WTC11 (cell line): ENCODE results near the gene NLRP2B. TPM values are rescaled to one million over a fixed set of nuclear protein-coding genes. Genes with fewer than 3 reads are reported as not detected.

Experiments used
- ATAC-seq: fragments of 200-7000 bp; cut with Tn5 transposase; 2 replicates; pipeline ENCODE4 v1.10.0; 2021; ENCODE audit warnings: mild to moderate bottlenecking, moderate library complexity
- CTCF ChIA-PET: fragments of 300-600 bp; sonication (Branson Sonifier 250); formaldehyde crosslinking; loops from one replicate; lab custom pipeline; 2021; ENCODE audit warnings: antibody characterized with exemption; lab: Charles Lee
- POLR2A ChIA-PET: fragments of 350-600 bp; sonication (Branson Sonifier 250); formaldehyde crosslinking; loops from one replicate; lab custom pipeline; 2021; ENCODE audit warnings: antibody characterized with exemption; lab: Charles Lee
- DNase-seq: peaks from one replicate; pipeline ENCODE4 v3.0.0; 2021; ENCODE audit warnings: low spot score
- H3K27ac Mint-ChIP-seq: 2 replicates; pipeline ENCODE4 v1.8.0; 2021; ENCODE audit warnings: mixed read lengths
- H3K27me3 Mint-ChIP-seq: 2 replicates; pipeline ENCODE4 v1.8.0; 2021; ENCODE audit warnings: low read depth, mild to moderate bottlenecking, moderate library complexity, mixed read lengths
- H3K36me3 Mint-ChIP-seq: 2 replicates; pipeline ENCODE4 v1.8.0; 2021; ENCODE audit warnings: mixed read lengths
- H3K4me1 Mint-ChIP-seq: 2 replicates; pipeline ENCODE4 v1.8.0; 2022; ENCODE audit warnings: mixed read lengths
- H3K4me3 Mint-ChIP-seq: 2 replicates; pipeline ENCODE4 v1.8.0; 2021; ENCODE audit warnings: mild to moderate bottlenecking, moderate library complexity, mixed read lengths
- H3K9me3 Mint-ChIP-seq: 2 replicates; pipeline ENCODE4 v1.8.0; 2021; ENCODE audit warnings: mixed read lengths
- AFF4 ChIP-seq: sonication (generic); formaldehyde crosslinking; IDR thresholded peaks from 2 replicates; pipeline ENCODE4 v1.8.1; 2023; ENCODE audit warnings: mild to moderate bottlenecking, missing genetic modification reagents, borderline replicate concordance
- AR ChIP-seq: fragments of 250-450 bp; sonication (Bioruptor Pico); IDR thresholded peaks from 2 replicates; pipeline ENCODE4 v1.9.0; 2021; ENCODE audit warnings: mild to moderate bottlenecking
- ARID4B ChIP-seq: sonication (generic); formaldehyde crosslinking; IDR thresholded peaks from 2 replicates; pipeline ENCODE4 v1.8.0; 2023; ENCODE audit warnings: missing genetic modification reagents, mild to moderate bottlenecking, borderline replicate concordance
- ATF1 ChIP-seq: sonication (generic); formaldehyde crosslinking; IDR thresholded peaks from 2 replicates; pipeline ENCODE4 v1.8.1; 2023; ENCODE audit warnings: mild to moderate bottlenecking, moderate library complexity, missing genetic modification reagents
- CBFB ChIP-seq: sonication (generic); formaldehyde crosslinking; IDR thresholded peaks from 2 replicates; pipeline ENCODE4 v1.8.1; 2022; ENCODE audit warnings: mild to moderate bottlenecking, low read depth, missing genetic modification reagents
- CTCF ChIP-seq: fragments of 200-600 bp; IDR thresholded peaks from 2 replicates; pipeline ENCODE4 v1.8.0; 2022; ENCODE audit warnings: antibody characterized with exemption
- E2F1 ChIP-seq: sonication (generic); formaldehyde crosslinking; IDR thresholded peaks from 2 replicates; pipeline ENCODE4 v1.8.0; 2022; ENCODE audit warnings: mild to moderate bottlenecking, missing genetic modification reagents
- ETV6 ChIP-seq: sonication (generic); formaldehyde crosslinking; IDR thresholded peaks from 2 replicates; pipeline ENCODE4 v1.8.1; 2022; ENCODE audit warnings: mild to moderate bottlenecking, missing genetic modification reagents
- FOXK1 ChIP-seq: sonication (generic); formaldehyde crosslinking; IDR thresholded peaks from 2 replicates; pipeline ENCODE4 v1.8.0; 2022; ENCODE audit warnings: mild to moderate bottlenecking, moderate library complexity, missing genetic modification reagents
- MAX ChIP-seq: sonication (generic); formaldehyde crosslinking; IDR thresholded peaks from 2 replicates; pipeline ENCODE4 v1.8.0; 2022; ENCODE audit warnings: mild to moderate bottlenecking, missing genetic modification reagents
- NFYB ChIP-seq: sonication (generic); formaldehyde crosslinking; conservative IDR thresholded peaks from 2 replicates; pipeline ENCODE4 v1.8.0; 2022; ENCODE audit warnings: low read depth, missing genetic modification reagents
- NR3C1 ChIP-seq: sonication (generic); formaldehyde crosslinking; conservative IDR thresholded peaks from 2 replicates; pipeline ENCODE4 v1.8.1; 2023; ENCODE audit warnings: low read depth, mild to moderate bottlenecking, missing genetic modification reagents
- PREB ChIP-seq: sonication (generic); formaldehyde crosslinking; IDR thresholded peaks from 2 replicates; pipeline ENCODE4 v1.8.1; 2022; ENCODE audit warnings: mild to moderate bottlenecking, missing genetic modification reagents, moderate library complexity, borderline replicate concordance
- ZNF138 ChIP-seq: sonication (generic); formaldehyde crosslinking; conservative IDR thresholded peaks from 2 replicates; pipeline ENCODE4 v1.8.1; 2022; ENCODE audit warnings: mild to moderate bottlenecking, moderate library complexity, missing genetic modification reagents
- ZNF512 ChIP-seq: sonication (generic); formaldehyde crosslinking; IDR thresholded peaks from 2 replicates; pipeline ENCODE4 v1.8.1; 2022; ENCODE audit warnings: missing genetic modification reagents, borderline replicate concordance
- total RNA-seq: library from RNA; stranded (reverse); gene quantifications from 3 replicates; pipeline ENCODE4 v1.2.3, GENCODE V29; 2021

Gene NLRP2B
- total RNA-seq, 1 experiment from 2014 or later = not detected

- TF ChIP-seq CBFB = no peak
- TF ChIP-seq ATF1 = no peak
These were observed 10.1 kb downstream of the NLRP2B start (continued) for GRCh38 chrX:57669961-57670360.

GRCh38 chrX:57667010-57667409 lies 13.1 kb downstream of the NLRP2B start:
- ChIA-PET CTCF (no interaction called here), POLR2A (no interaction called here)
- peaks cover 8% of the 10 kb centered on the region for H3K36me3 Mint-ChIP-seq
- no peak for TF ChIP-seq ARID4B (CRISPR knock-in tag)
- no peak for TF ChIP-seq NFYB (CRISPR knock-in tag)
- no peak for TF ChIP-seq ETV6 (CRISPR knock-in tag)
- H3K4me1 Mint-ChIP-seq = peaks cover 5% of the 10 kb centered on the region; the same call in 1 of the 2 replicates
- ATAC-seq (no peak), DNase-seq (no peak)
- no peak overlapping the region for H3K4me3 Mint-ChIP-seq
- H3K27me3 Mint-ChIP-seq = no peaks in the 10 kb centered on the region
- no peak overlapping the region for H3K27ac Mint-ChIP-seq
- H3K9me3 Mint-ChIP-seq = peaks cover 26% of the 10 kb centered on the region

- Mint-ChIP-seq H3K9me3 (peaks cover 27% of the 10 kb centered on the region), H3K27ac (no peak overlapping the region), H3K27me3 (peaks cover 3% of the 10 kb centered on the region; the same call in 1 of the 2 replicates), H3K36me3 (peaks cover 27% of the 10 kb centered on the region), H3K4me3 (no peak overlapping the region), H3K4me1 (peaks cover 23% of the 10 kb centered on the region)
- no peak for ATAC-seq
- DNase-seq = no peak
- POLR2A ChIA-PET = no interaction called here
- CTCF ChIA-PET = no interaction called here
- TF ChIP-seq ZNF512 (CRISPR knock-in tag) = no peak
- TF ChIP-seq NFYB (CRISPR knock-in tag) = no peak
- no peak for TF ChIP-seq FOXK1
- TF ChIP-seq AFF4 = no peak
- no peak for TF ChIP-seq PREB (CRISPR knock-in tag)
- TF ChIP-seq NR3C1 (CRISPR knock-in tag) = no peak
- no peak for TF ChIP-seq AR (CRISPR knock-in tag)
- TF ChIP-seq CTCF = no peak
- TF ChIP-seq ZNF138 (CRISPR knock-in tag) = no peak
- TF ChIP-seq E2F1 = no peak
- no peak for TF ChIP-seq MAX (CRISPR knock-in tag)
These were observed 25.0 kb downstream of the NLRP2B start for GRCh38 chrX:57655065-57655464.
